ENCODE data around the gene HYAL3.
A peak's percentile ranks its signal among the peaks of the same experiment; 100 is the strongest.

Gene HYAL3

GRCh38 chr3:50268703-50269451, 30.3 kb downstream of the HYAL3 start, which contains the start of gene SEMA3B:
SEMA3B (plus strand) TSS chr3:50269147; CDS start chr3:50269241, 94 bp downstream.
- Histone ChIP-seq H3K9me3 (ENCODE audit: insufficient read depth, low read depth, low read length) (no peaks in the 10 kb centered on the region), H3K27me3 (ENCODE audit: insufficient read depth, low read length) (no peaks in the 10 kb centered on the region), H2BK120ac (ENCODE audit: insufficient read depth, low read length, poor library complexity) (peak within 1 kb of the TSS; percentile 34), H3K79me2 (ENCODE audit: control insufficient read depth, insufficient read depth, low read length, poor library complexity) (peaks cover 7% of the 10 kb centered on the region), H3K79me1 (ENCODE audit: low read length) (peaks cover 28% of the 10 kb centered on the region), H3K18ac (ENCODE audit: low read length) (no peak within 1 kb of the TSS), H3K4me3 (ENCODE audit: low read depth, low read length) (no peak within 1 kb of the TSS), H3K4me2 (ENCODE audit: low read length) (no peak within 1 kb of the TSS), H2AK5ac (ENCODE audit: low read length) (peak within 1 kb of the TSS; percentile 51), H4K8ac (ENCODE audit: low read depth, low read length) (no peak within 1 kb of the TSS), H3K36me3 (ENCODE audit: control insufficient read depth in 1 of 2, insufficient read depth in 2 of 2, low read length in 2 of 2) (no peaks in the 10 kb centered on the region), H2AFZ (ENCODE audit: insufficient read depth, low read length, poor library complexity) (no peak within 1 kb of the TSS), H4K91ac (ENCODE audit: low read depth, low read length) (peak within 1 kb of the TSS; percentile 65), H3K9ac (ENCODE audit: low read length) (no peak within 1 kb of the TSS), H3K4me1 (ENCODE audit: control insufficient read depth in 1 of 2, insufficient read depth in 2 of 2, low read length in 2 of 2) (peaks cover 49 to 50% of the 10 kb centered on the region in 2 experiments), H2BK5ac (ENCODE audit: low read depth, low read length, poor library complexity) (no peak within 1 kb of the TSS), H3K27ac (ENCODE audit: low read depth, low read length) (no peak within 1 kb of the TSS), H3K23ac (ENCODE audit: low read length) (no peak within 1 kb of the TSS), H3K4ac (ENCODE audit: low read depth, low read length) (peak within 1 kb of the TSS; percentile 13), H4K12ac (ENCODE audit: low read depth, low read length) (no peak within 1 kb of the TSS), H2BK12ac (ENCODE audit: low read length) (peak within 1 kb of the TSS; percentile 44), H3K14ac (ENCODE audit: low read length) (peak within 1 kb of the TSS; percentile 16)
- DNase-seq = no peak
- no CpG with 5 or more reads among the region's 21 CpGs for WGBS (ENCODE audit: extremely low coverage, insufficient coverage, insufficient read length)

GRCh38 chr3:50268276-50268675, 30.9 kb downstream of the HYAL3 start:
- Histone ChIP-seq H3K79me1 (ENCODE audit: low read length) (peaks cover 30% of the 10 kb centered on the region), H3K4me2 (ENCODE audit: low read length) (no peak overlapping the region), H3K23ac (ENCODE audit: low read length) (no peak overlapping the region), H3K36me3 (ENCODE audit: control insufficient read depth in 1 of 2, insufficient read depth in 2 of 2, low read length in 2 of 2) (no peaks in the 10 kb centered on the region), H2BK5ac (ENCODE audit: low read depth, low read length, poor library complexity) (no peak overlapping the region), H3K18ac (ENCODE audit: low read length) (no peak overlapping the region), H3K27me3 (ENCODE audit: insufficient read depth, low read length) (no peaks in the 10 kb centered on the region), H3K9ac (ENCODE audit: low read length) (no peak overlapping the region), H3K14ac (ENCODE audit: low read length) (no peak overlapping the region), H2AK5ac (ENCODE audit: low read length) (no peak overlapping the region), H3K9me3 (ENCODE audit: insufficient read depth, low read depth, low read length) (no peaks in the 10 kb centered on the region), H4K12ac (ENCODE audit: low read depth, low read length) (no peak overlapping the region), H3K4me3 (ENCODE audit: low read depth, low read length) (no peak overlapping the region), H4K8ac (ENCODE audit: low read depth, low read length) (no peak overlapping the region), H2BK120ac (ENCODE audit: insufficient read depth, low read length, poor library complexity) (no peak overlapping the region), H2AFZ (ENCODE audit: insufficient read depth, low read length, poor library complexity) (no peak overlapping the region), H3K27ac (ENCODE audit: low read depth, low read length) (no peak overlapping the region), H2BK12ac (ENCODE audit: low read length) (no peak overlapping the region), H3K4me1 (ENCODE audit: control insufficient read depth in 1 of 2, insufficient read depth in 2 of 2, low read length in 2 of 2) (peaks cover 53 to 54% of the 10 kb centered on the region in 2 experiments), H3K4ac (ENCODE audit: low read depth, low read length) (no peak overlapping the region), H3K79me2 (ENCODE audit: control insufficient read depth, insufficient read depth, low read length, poor library complexity) (peaks cover 7% of the 10 kb centered on the region), H4K91ac (ENCODE audit: low read depth, low read length) (no peak overlapping the region)
- WGBS (ENCODE audit: extremely low coverage, insufficient coverage, insufficient read length) = no CpG with 5 or more reads among the region's 3 CpGs
- DNase-seq = no peak

DNA sequence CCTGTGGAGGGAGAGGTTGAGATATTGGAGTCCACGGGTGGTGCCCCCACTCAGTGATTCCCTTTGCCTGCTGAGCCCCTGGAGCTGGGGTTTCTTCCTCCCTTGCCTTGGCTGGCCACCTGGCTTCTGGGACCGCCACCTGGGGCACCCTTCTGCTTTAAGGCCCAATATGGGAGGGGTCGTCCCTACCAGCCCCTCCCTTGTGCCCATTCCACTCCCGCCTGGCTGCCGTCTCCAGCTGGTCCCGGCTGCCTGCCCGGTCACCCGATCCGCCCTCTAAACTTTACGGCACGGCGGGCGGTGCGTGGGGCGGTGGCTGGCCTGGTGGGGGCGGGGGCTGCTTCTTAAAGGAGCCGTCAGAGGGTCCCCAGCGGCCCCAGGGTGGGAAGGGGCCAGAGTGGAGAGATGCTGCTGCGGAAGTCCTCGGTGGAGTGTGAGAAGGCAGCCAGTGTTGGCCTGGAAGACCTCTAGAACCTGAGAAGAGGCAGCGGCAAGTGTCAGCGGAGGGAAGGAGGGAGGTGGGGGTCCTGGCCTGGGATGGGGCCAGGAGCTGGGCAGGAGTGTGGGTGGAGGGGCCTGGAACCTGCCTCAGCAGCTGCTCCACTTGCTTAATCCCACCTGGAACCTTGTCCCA, 31.8 kb downstream of the HYAL3 start:
- H2BK5ac ChIP-seq (ENCODE audit: low read depth, low read length, poor library complexity) = no peak overlapping the region
- H3K27ac ChIP-seq (ENCODE audit: low read depth, low read length) = no peak overlapping the region
- no peak overlapping the region for H3K4ac ChIP-seq (ENCODE audit: low read depth, low read length)
- WGBS (ENCODE audit: extremely low coverage, insufficient coverage, insufficient read length) = no CpG with 5 or more reads among the region's 22 CpGs
- H2BK12ac ChIP-seq (ENCODE audit: low read length) = peak overlapping the region; percentile 70
- H3K9me3 ChIP-seq (ENCODE audit: insufficient read depth, low read depth, low read length) = no peaks in the 10 kb centered on the region
- H3K79me1 ChIP-seq (ENCODE audit: low read length) = peaks cover 29% of the 10 kb centered on the region
- peak overlapping the region; percentile 98 for H4K91ac ChIP-seq (ENCODE audit: low read depth, low read length)
- no peak overlapping the region for H3K18ac ChIP-seq (ENCODE audit: low read length)
- peak overlapping the region; percentile 16 for H2BK120ac ChIP-seq (ENCODE audit: insufficient read depth, low read length, poor library complexity)
- no peak overlapping the region for H4K12ac ChIP-seq (ENCODE audit: low read depth, low read length)
- no peaks in the 10 kb centered on the region for H3K36me3 ChIP-seq (ENCODE audit: control insufficient read depth in 1 of 2, insufficient read depth in 2 of 2, low read length in 2 of 2)
- H3K9ac ChIP-seq (ENCODE audit: low read length) = no peak overlapping the region
- H3K14ac ChIP-seq (ENCODE audit: low read length) = peak overlapping the region; percentile 30
- H3K4me1 ChIP-seq (ENCODE audit: control insufficient read depth in 1 of 2, insufficient read depth in 2 of 2, low read length in 2 of 2) = peaks cover 50 to 51% of the 10 kb centered on the region in 2 experiments
- DNase-seq = peak in 1 of 2 donors; percentile 25
- no peak overlapping the region for H3K4me3 ChIP-seq (ENCODE audit: low read depth, low read length)
- no peak overlapping the region for H3K23ac ChIP-seq (ENCODE audit: low read length)
- H3K27me3 ChIP-seq (ENCODE audit: insufficient read depth, low read length) = no peaks in the 10 kb centered on the region
- peak overlapping the region; percentile 89 for H2AK5ac ChIP-seq (ENCODE audit: low read length)
- H3K4me2 ChIP-seq (ENCODE audit: low read length) = no peak overlapping the region
- H2AFZ ChIP-seq (ENCODE audit: insufficient read depth, low read length, poor library complexity) = no peak overlapping the region
- no peak overlapping the region for H4K8ac ChIP-seq (ENCODE audit: low read depth, low read length)
- peaks cover 7% of the 10 kb centered on the region for H3K79me2 ChIP-seq (ENCODE audit: control insufficient read depth, insufficient read depth, low read length, poor library complexity)

GRCh38 chr3:50266836-50267235, 32.4 kb downstream of the HYAL3 start:
- no peak overlapping the region for H3K9ac ChIP-seq (ENCODE audit: low read length)
- no peaks in the 10 kb centered on the region for H3K36me3 ChIP-seq (ENCODE audit: control insufficient read depth in 1 of 2, insufficient read depth in 2 of 2, low read length in 2 of 2)
- no peak overlapping the region for H3K4ac ChIP-seq (ENCODE audit: low read depth, low read length)
- no peak overlapping the region for H2BK5ac ChIP-seq (ENCODE audit: low read depth, low read length, poor library complexity)
- H3K79me2 ChIP-seq (ENCODE audit: control insufficient read depth, insufficient read depth, low read length, poor library complexity) = peaks cover 7% of the 10 kb centered on the region
- no peak overlapping the region for H3K4me2 ChIP-seq (ENCODE audit: low read length)
- no peaks in the 10 kb centered on the region for H3K27me3 ChIP-seq (ENCODE audit: insufficient read depth, low read length)
- no peak overlapping the region for H4K12ac ChIP-seq (ENCODE audit: low read depth, low read length)
- H3K23ac ChIP-seq (ENCODE audit: low read length) = no peak overlapping the region
- H3K4me1 ChIP-seq (ENCODE audit: control insufficient read depth in 1 of 2, insufficient read depth in 2 of 2, low read length in 2 of 2) = peaks cover 48 to 51% of the 10 kb centered on the region in 2 experiments
- no peak for DNase-seq
- no peaks in the 10 kb centered on the region for H3K9me3 ChIP-seq (ENCODE audit: insufficient read depth, low read depth, low read length)
- H2AFZ ChIP-seq (ENCODE audit: insufficient read depth, low read length, poor library complexity) = no peak overlapping the region
- H2BK120ac ChIP-seq (ENCODE audit: insufficient read depth, low read length, poor library complexity) = peak overlapping the region; percentile 62
- no CpG with 5 or more reads among the region's 7 CpGs for WGBS (ENCODE audit: extremely low coverage, insufficient coverage, insufficient read length)
- no peak overlapping the region for H3K4me3 ChIP-seq (ENCODE audit: low read depth, low read length)
- peak overlapping the region; percentile 98 for H4K91ac ChIP-seq (ENCODE audit: low read depth, low read length)
- peak overlapping the region; percentile 89 for H2AK5ac ChIP-seq (ENCODE audit: low read length)
- H3K18ac ChIP-seq (ENCODE audit: low read length) = no peak overlapping the region
- no peak overlapping the region for H3K27ac ChIP-seq (ENCODE audit: low read depth, low read length)
- H3K79me1 ChIP-seq (ENCODE audit: low read length) = peaks cover 29% of the 10 kb centered on the region
- no peak overlapping the region for H4K8ac ChIP-seq (ENCODE audit: low read depth, low read length)
- H2BK12ac ChIP-seq (ENCODE audit: low read length) = peak overlapping the region; percentile 70
- peak overlapping the region; percentile 30 for H3K14ac ChIP-seq (ENCODE audit: low read length)
